ENCODE results near the gene FAM200B. TPM values are rescaled to one million over a fixed set of nuclear protein-coding genes. Genes with fewer than 3 reads are reported as not detected.
A peak's percentile ranks its signal among the peaks of the same experiment; 100 is the strongest.

Gene FAM200B
- total and polyA plus RNA-seq, 5 donors, result 32.6 to 60.3 (median 36.0) TPM

GRCh38 chr4:15667006-15667405, 14.6 kb upstream of the FAM200B start:
- 88% methylated on average over 4 of the region's 4 CpGs for WGBS
- DNase-seq, result no peak
- ATAC-seq, result no peak
- H3K9me3 ChIP-seq (ENCODE audit: control insufficient read depth, low read length), result no peaks in the 10 kb centered on the region
- H3K27me3 ChIP-seq (ENCODE audit: control insufficient read depth, insufficient read depth), result no peaks in the 10 kb centered on the region
- H3K4me1 ChIP-seq (ENCODE audit: control insufficient read depth, insufficient read depth, low read length), result no peaks in the 10 kb centered on the region
- intact Hi-C loops (cut with DNase I), result no loop called here
- no peak overlapping the region for H3K27ac ChIP-seq (ENCODE audit: low read length)
- no peak overlapping the region for H3K4me3 ChIP-seq (ENCODE audit: low read length)

- H3K4me3 ChIP-seq (ENCODE audit: low read length), result no peak overlapping the region
- 69% methylated on average over 1 of the region's 1 CpG for WGBS
- no peaks in the 10 kb centered on the region for H3K9me3 ChIP-seq (ENCODE audit: control insufficient read depth, low read length)
- DNase-seq (no peak), ATAC-seq (no peak)
- no peaks in the 10 kb centered on the region for H3K4me1 ChIP-seq (ENCODE audit: control insufficient read depth, insufficient read depth, low read length)
- H3K27ac ChIP-seq (ENCODE audit: low read length), result no peak overlapping the region
- intact Hi-C loops (cut with DNase I), result no loop called here
- no peaks in the 10 kb centered on the region for H3K27me3 ChIP-seq (ENCODE audit: control insufficient read depth, insufficient read depth)
Measured at GRCh38 chr4:15668566-15669435, 12.8 kb upstream of the FAM200B start.

- 96% methylated on average over 3 of the region's 3 CpGs for WGBS
- DNase-seq, result no peak
Measured at GRCh38 chr4:15670576-15670975, 11.1 kb upstream of the FAM200B start.

GRCh38 chr4:15672101-15672500, 9.5 kb upstream of the FAM200B start:
- Histone ChIP-seq H3K27ac (ENCODE audit: low read length) (no peak overlapping the region), H3K4me3 (ENCODE audit: low read length) (no peak overlapping the region), H3K4me1 (ENCODE audit: control insufficient read depth, insufficient read depth, low read length) (no peaks in the 10 kb centered on the region), H3K27me3 (ENCODE audit: control insufficient read depth, insufficient read depth) (no peaks in the 10 kb centered on the region), H3K9me3 (ENCODE audit: control insufficient read depth, low read length) (no peaks in the 10 kb centered on the region)
- 96% methylated on average over 3 of the region's 3 CpGs for WGBS
- intact Hi-C loops (cut with DNase I), result no loop called here
- DNase-seq (no peak), ATAC-seq (no peak)

More at GRCh38 chr4:15670576-15670975, 11.1 kb upstream of the FAM200B start:
- intact Hi-C loops (cut with DNase I), result no loop called here
- no peak overlapping the region for H3K4me3 ChIP-seq (ENCODE audit: low read length)
- ATAC-seq, result no peak
- no peak overlapping the region for H3K27ac ChIP-seq (ENCODE audit: low read length)
- no peaks in the 10 kb centered on the region for H3K4me1 ChIP-seq (ENCODE audit: control insufficient read depth, insufficient read depth, low read length)
- no peaks in the 10 kb centered on the region for H3K9me3 ChIP-seq (ENCODE audit: control insufficient read depth, low read length)
- H3K27me3 ChIP-seq (ENCODE audit: control insufficient read depth, insufficient read depth), result no peaks in the 10 kb centered on the region

- H3K4me3 ChIP-seq (ENCODE audit: low read length), result no peak overlapping the region
- ATAC-seq, result no peak
- DNase-seq, result no peak
- no peaks in the 10 kb centered on the region for H3K9me3 ChIP-seq (ENCODE audit: control insufficient read depth, low read length)
- H3K27ac ChIP-seq (ENCODE audit: low read length), result no peak overlapping the region
- intact Hi-C loops (cut with DNase I), result no loop called here
- H3K4me1 ChIP-seq (ENCODE audit: control insufficient read depth, insufficient read depth, low read length), result no peaks in the 10 kb centered on the region
- no peaks in the 10 kb centered on the region for H3K27me3 ChIP-seq (ENCODE audit: control insufficient read depth, insufficient read depth)
- WGBS, result 98% methylated on average over 1 of the region's 1 CpG
Measured at GRCh38 chr4:15673337-15673736, 8.3 kb upstream of the FAM200B start.

- DNase-seq (no peak), ATAC-seq (no peak)
- intact Hi-C loops (cut with DNase I), result no loop called here
- Histone ChIP-seq H3K4me1 (ENCODE audit: control insufficient read depth, insufficient read depth, low read length) (no peaks in the 10 kb centered on the region), H3K27ac (ENCODE audit: low read length) (no peak overlapping the region), H3K4me3 (ENCODE audit: low read length) (no peak overlapping the region), H3K9me3 (ENCODE audit: control insufficient read depth, low read length) (no peaks in the 10 kb centered on the region), H3K27me3 (ENCODE audit: control insufficient read depth, insufficient read depth) (no peaks in the 10 kb centered on the region)
- 87% methylated on average over 2 of the region's 2 CpGs for WGBS
Measured at GRCh38 chr4:15674046-15674445, 7.6 kb upstream of the FAM200B start.

- Histone ChIP-seq H3K9me3 (ENCODE audit: control insufficient read depth, low read length) (no peaks in the 10 kb centered on the region), H3K4me1 (ENCODE audit: control insufficient read depth, insufficient read depth, low read length) (no peaks in the 10 kb centered on the region), H3K4me3 (ENCODE audit: low read length) (no peak overlapping the region), H3K27ac (ENCODE audit: low read length) (no peak overlapping the region), H3K27me3 (ENCODE audit: control insufficient read depth, insufficient read depth) (no peaks in the 10 kb centered on the region)
- 98% methylated on average over 4 of the region's 4 CpGs for WGBS
- ATAC-seq (no peak), DNase-seq (no peak)
- intact Hi-C loops (cut with DNase I), result no loop called here
Measured at GRCh38 chr4:15674926-15675325, 6.7 kb upstream of the FAM200B start.

- Histone ChIP-seq H3K4me1 (ENCODE audit: control insufficient read depth, insufficient read depth, low read length) (no peaks in the 10 kb centered on the region), H3K27me3 (ENCODE audit: control insufficient read depth, insufficient read depth) (no peaks in the 10 kb centered on the region), H3K9me3 (ENCODE audit: control insufficient read depth, low read length) (no peaks in the 10 kb centered on the region), H3K27ac (ENCODE audit: low read length) (no peak overlapping the region), H3K4me3 (ENCODE audit: low read length) (no peak overlapping the region)
- intact Hi-C loops (cut with DNase I), result no loop called here
- no peak for DNase-seq
- 92% methylated on average over 3 of the region's 3 CpGs for WGBS
- no peak for ATAC-seq
Measured at GRCh38 chr4:15675356-15675755, 6.3 kb upstream of the FAM200B start.

- intact Hi-C loops (cut with DNase I), result no loop called here
- Histone ChIP-seq H3K4me1 (ENCODE audit: control insufficient read depth, insufficient read depth, low read length) (no peaks in the 10 kb centered on the region), H3K9me3 (ENCODE audit: control insufficient read depth, low read length) (no peaks in the 10 kb centered on the region), H3K27ac (ENCODE audit: low read length) (no peak overlapping the region), H3K27me3 (ENCODE audit: control insufficient read depth, insufficient read depth) (no peaks in the 10 kb centered on the region), H3K4me3 (ENCODE audit: low read length) (no peak overlapping the region)
- no peak for ATAC-seq
- DNase-seq, result no peak
- WGBS, result 84% methylated on average over 1 of the region's 1 CpG
Measured at GRCh38 chr4:15676039-15676438, 5.6 kb upstream of the FAM200B start.

- H3K4me1 ChIP-seq (ENCODE audit: control insufficient read depth, insufficient read depth, low read length), result no peaks in the 10 kb centered on the region
- ATAC-seq (no peak), DNase-seq (no peak)
- no peak overlapping the region for H3K27ac ChIP-seq (ENCODE audit: low read length)
- H3K27me3 ChIP-seq (ENCODE audit: control insufficient read depth, insufficient read depth), result no peaks in the 10 kb centered on the region
- no peak overlapping the region for H3K4me3 ChIP-seq (ENCODE audit: low read length)
- intact Hi-C loops (cut with DNase I), result no loop called here
- no peaks in the 10 kb centered on the region for H3K9me3 ChIP-seq (ENCODE audit: control insufficient read depth, low read length)
- 93% methylated on average over 6 of the region's 6 CpGs for WGBS
Measured at GRCh38 chr4:15676899-15677298, 4.7 kb upstream of the FAM200B start.

- no peak for DNase-seq
- intact Hi-C loops (cut with DNase I), result no loop called here
- 88% methylated on average over 2 of the region's 2 CpGs for WGBS
- Histone ChIP-seq H3K27me3 (ENCODE audit: control insufficient read depth, insufficient read depth) (no peaks in the 10 kb centered on the region), H3K4me1 (ENCODE audit: control insufficient read depth, insufficient read depth, low read length) (no peaks in the 10 kb centered on the region), H3K4me3 (ENCODE audit: low read length) (no peak overlapping the region), H3K27ac (ENCODE audit: low read length) (no peak overlapping the region), H3K9me3 (ENCODE audit: control insufficient read depth, low read length) (no peaks in the 10 kb centered on the region)
- ATAC-seq, result no peak
Measured at GRCh38 chr4:15677507-15677988, 4.1 kb upstream of the FAM200B start.

- Histone ChIP-seq H3K9me3 (ENCODE audit: control insufficient read depth, low read length) (no peaks in the 10 kb centered on the region), H3K4me1 (ENCODE audit: control insufficient read depth, insufficient read depth, low read length) (peaks cover 3% of the 10 kb centered on the region), H3K27me3 (ENCODE audit: control insufficient read depth, insufficient read depth) (no peaks in the 10 kb centered on the region), H3K27ac (ENCODE audit: low read length) (no peak overlapping the region), H3K4me3 (ENCODE audit: low read length) (peak overlapping the region; percentile 78)
- intact Hi-C loops (cut with DNase I), result no loop called here
- DNase-seq (no peak), ATAC-seq (no peak)
- WGBS, result 2% methylated on average over 14 of the region's 14 CpGs
Measured at GRCh38 chr4:15681067-15681371, 608 bp upstream of the FAM200B start.
